HepG2 (cell line): ENCODE data around the gene USP9X. TPM values are rescaled to one million over a fixed set of nuclear protein-coding genes. Genes with fewer than 3 reads are reported as not detected.

Source experiments
- ATAC-seq: fragments of 200-7000 bp; cut with Tn5 transposase; 3 replicates; pipeline ENCODE4 v1.9.1; 2020; ENCODE audit warnings: mild to moderate bottlenecking, moderate library complexity
- BruUV-seq: library from RNA; stranded (reverse); fragments of 400-500 nt; replicated peaks from 2 replicates; lab custom pipeline; 2021; lab: Mats Ljungman, UMichigan
- CTCF ChIA-PET: fragments of 300-600 bp; formaldehyde crosslinking; extraction: SDS; loops from one replicate; lab custom pipeline; 2021; ENCODE audit warnings: low total read pairs, inconsistent platforms, low intra/inter-chr PET ratio; lab: Yijun Ruan, JAX
- POLR2A ChIA-PET: fragments of 350-600 bp; sonication (Branson Sonifier 250); formaldehyde crosslinking; loops from one replicate; lab custom pipeline; 2020; ENCODE audit warnings: antibody characterized with exemption, inconsistent platforms; lab: Yijun Ruan, JAX
- DNase-seq: peaks from one replicate; pipeline ENCODE4 v3.0.0-alpha.2; 2015; ENCODE audit warnings: low spot score
- FAIRE-seq: peaks from 3 replicates; lab custom pipeline; 2011; peaks lifted over from hg19 to GRCh38; lab: Jason Lieb, UNC
- H2AFZ ChIP-seq: one replicate; pipeline ENCODE4 v1.6.1; 2011; ENCODE audit warnings: low read length, inconsistent platforms
- H3K27ac ChIP-seq: fragments of 300-600 bp; 3 replicates; pipeline ENCODE4 v1.8.0; 2011; ENCODE audit warnings: mixed run types, mild to moderate bottlenecking, mixed read lengths, low read length, inconsistent platforms; ENCODE audit not compliant: insufficient read depth; ENCODE audit errors: extremely low read length
- H3K27me3 ChIP-seq, 2 experiments: fragments of 200-600 bp in 1 of 2; 2 replicates in 1 of 2; 3 replicates in 1 of 2; pipeline versions ENCODE4 v1.6.0 to v1.8.0; 2011; ENCODE audit warnings: low read length in 2 of 2, mild to moderate bottlenecking in 2 of 2, moderate library complexity in 2 of 2, inconsistent platforms in 1 of 2; ENCODE audit not compliant: insufficient read depth in 2 of 2, control insufficient read depth in 1 of 2
- H3K36me3 ChIP-seq, 2 experiments: fragments of 200-600 bp in 1 of 2; replicated peaks in 1 of 2; 2 replicates in 1 of 2; 3 replicates in 1 of 2; pipeline versions ENCODE4 v1.5.1 to v1.8.0; 2011; ENCODE audit warnings: low read length in 2 of 2, inconsistent platforms in 1 of 2; ENCODE audit not compliant: insufficient read depth in 2 of 2, control insufficient read depth in 1 of 2
- H3K4me1 ChIP-seq: 2 replicates; pipeline ENCODE4 v1.5.1; 2012; ENCODE audit warnings: low read length, inconsistent platforms; ENCODE audit not compliant: insufficient read depth
- H3K4me2 ChIP-seq: 2 replicates; pipeline ENCODE4 v1.6.0; 2011; ENCODE audit warnings: low read depth, low read length, inconsistent platforms
- H3K4me3 ChIP-seq, 3 experiments: fragments of 200-600 bp in 1 of 3; sonication (generic), shearing (Covaris generic) in 1 of 3; replicated peaks in 1 of 3; 2 replicates each; pipeline ENCODE4 v1.5.1; 2011 to 2016; ENCODE audit warnings: low read length in 3 of 3, inconsistent platforms in 2 of 3, low read depth in 2 of 3, mild to moderate bottlenecking in 2 of 3, control low read depth in 1 of 3, mixed read lengths in 1 of 3; ENCODE audit not compliant: insufficient read depth in 1 of 3
- H3K79me2 ChIP-seq: one replicate; pipeline ENCODE4 v1.6.1; 2011; ENCODE audit warnings: low read length, inconsistent platforms; ENCODE audit not compliant: insufficient read depth
- H3K9ac ChIP-seq: 2 replicates; pipeline ENCODE4 v1.6.0; 2011; ENCODE audit warnings: mild to moderate bottlenecking, low read depth, low read length, inconsistent platforms; ENCODE audit not compliant: insufficient read depth
- H3K9me3 ChIP-seq: 2 replicates; pipeline ENCODE4 v1.5.1; 2012; ENCODE audit warnings: mild to moderate bottlenecking, low read length
- H4K20me1 ChIP-seq: 2 replicates; pipeline ENCODE4 v1.6.0; 2011; ENCODE audit warnings: inconsistent platforms, mild to moderate bottlenecking, low read length, moderate library complexity; ENCODE audit not compliant: insufficient read depth
- ARHGAP35 ChIP-seq: sonication (generic); formaldehyde crosslinking; IDR thresholded peaks from 2 replicates; pipeline ENCODE4 v1.9.0; 2022; ENCODE audit warnings: mild to moderate bottlenecking, inconsistent platforms, moderate library complexity, missing genetic modification reagents, borderline replicate concordance
- MAFG ChIP-seq: sonication (generic); formaldehyde crosslinking; IDR thresholded peaks from 2 replicates; pipeline ENCODE4 v1.5.1; 2020; ENCODE audit warnings: mild to moderate bottlenecking, missing genetic modification reagents
- MIER2 ChIP-seq: IDR thresholded peaks from 2 replicates; pipeline ENCODE4 v1.6.1; 2016; ENCODE audit warnings: missing biosample characterization, missing genetic modification reagents
- PAX8 ChIP-seq: sonication (generic); formaldehyde crosslinking; IDR thresholded peaks from 2 replicates; pipeline ENCODE4 v1.8.0; 2022; ENCODE audit warnings: mild to moderate bottlenecking, missing genetic modification reagents, borderline replicate concordance
- ZC3H4 ChIP-seq: sonication (generic); formaldehyde crosslinking; IDR thresholded peaks from 2 replicates; pipeline ENCODE4 v1.4.0; 2020; ENCODE audit warnings: missing genetic modification reagents, borderline replicate concordance
- ZNF256 ChIP-seq: sonication (generic); formaldehyde crosslinking; conservative IDR thresholded peaks from 2 replicates; pipeline ENCODE4 v1.4.0; 2020; ENCODE audit warnings: missing genetic modification reagents
- ZNF367 ChIP-seq: sonication (generic); formaldehyde crosslinking; IDR thresholded peaks from 2 replicates; pipeline ENCODE4 v1.4.0; 2020; ENCODE audit warnings: missing genetic modification reagents, borderline replicate concordance
- ZNF577 ChIP-seq: sonication (generic); formaldehyde crosslinking; IDR thresholded peaks from 2 replicates; pipeline ENCODE4 v1.4.0; 2020; ENCODE audit warnings: mild to moderate bottlenecking, low read depth, missing genetic modification reagents, borderline replicate concordance
- ZNF720 ChIP-seq: sonication (generic); formaldehyde crosslinking; IDR thresholded peaks from 2 replicates; pipeline ENCODE4 v1.4.0; 2020; ENCODE audit warnings: missing genetic modification reagents
- WGBS: methylation state at CpG from one replicate; pipeline ENCODE4 v1.1.6; 2017; ENCODE audit warnings: low lambda C conversion rate; 5-methylcytosine and 5-hydroxymethylcytosine counted together
- in situ Hi-C: cut with HindIII; loops from 2 replicates; pipeline ENCODE4 v1.10.0; 2017; ENCODE audit warnings: low pct_unique_long_range_greater_than_20kb; ENCODE audit not compliant: extremely low pct_ligation_motif_present
- intact Hi-C: fragments of 100-400 bp; cut with micrococcal nuclease; formaldehyde crosslinking; loops from one replicate; pipeline ENCODE4 v1.10.0; 2022; ENCODE audit not compliant: unreplicated experiment
- polyA plus RNA-seq, 8 experiments: library from polyadenylated mRNA; depleted of rRNA in 3 of 8; stranded (reverse) in 7 of 8; unstranded in 1 of 8; fragments of >200 nt; fragmentation: Illumina TruSeq in 4 of 8; extraction: Trizol in 4 of 8; gene quantifications; 2 replicates each; pipeline versions ENCODE4 v1.2.1 to v1.2.3, GENCODE V29; 2011 to 2016; ENCODE audit warnings: low read depth in 4 of 8, missing spikeins in 1 of 8, mixed read lengths in 1 of 8; ENCODE audit not compliant: insufficient read depth in 1 of 8
- total RNA-seq, 5 experiments: library from RNA; depleted of rRNA; stranded (reverse); fragments of >200 nt; fragmentation: Illumina TruSeq; extraction: Trizol; gene quantifications; 2 replicates each; pipeline ENCODE4 v1.2.3, GENCODE V29; 2016; ENCODE audit warnings: low read depth in 1 of 5
- TF ChIP-seq, protein P1 (sequence below): sonication (generic); formaldehyde crosslinking; IDR thresholded peaks from 2 replicates; pipeline ENCODE4 v1.8.0; 2022; ENCODE audit warnings: mild to moderate bottlenecking, missing genetic modification reagents, borderline replicate concordance

Gene USP9X
- total and polyA plus RNA-seq, 2 of the 13 experiments (the other 11 are each of a cell fraction or from before 2014, with no cell fraction given), result 22.2 to 40.5 TPM

DNA sequence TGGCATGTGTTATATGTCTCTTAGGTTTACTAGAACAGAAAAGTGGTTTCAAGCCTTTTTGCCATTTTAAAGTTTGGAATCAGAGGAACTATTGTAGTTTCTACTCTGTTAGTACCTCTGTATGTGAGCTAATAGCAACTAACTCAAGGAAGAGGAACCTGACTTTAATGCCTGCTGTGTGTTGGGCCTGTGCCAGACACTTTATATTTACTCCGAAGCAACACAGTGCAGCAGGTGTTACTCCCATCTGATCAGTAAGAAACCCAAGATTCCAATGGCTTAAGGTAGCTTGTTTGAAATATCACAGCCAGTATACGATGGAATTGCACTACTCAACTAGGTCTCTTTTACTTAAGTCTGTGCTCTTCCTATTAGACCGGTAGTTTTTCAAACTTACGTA is 79.2 kb downstream of the USP9X start:
- H3K9me3 ChIP-seq, result no peaks in the 10 kb centered on the region
- TF ChIP-seq PAX8 (CRISPR knock-in tag) (no peak), ZNF577 (CRISPR knock-in tag) (no peak)
- TF ChIP-seq, all 625 proteins: peak for 0
- FAIRE-seq, result no peak
- no peak for DNase-seq
- Histone ChIP-seq H4K20me1 (no peaks in the 10 kb centered on the region), H3K36me3 (peaks cover 0 to 19% of the 10 kb centered on the region in 2 experiments; a peak in 3 of 5 replicates), H3K27me3 (no peaks in the 10 kb centered on the region), H3K4me2 (no peak overlapping the region), H3K9ac (no peak overlapping the region), H3K27ac (no peak overlapping the region), H3K4me1 (no peaks in the 10 kb centered on the region), H3K79me2 (no peaks in the 10 kb centered on the region), H2AFZ (no peak overlapping the region), H3K4me3 (no peak overlapping the region)
- intact Hi-C loops (no loop called here), in situ Hi-C loops (no loop called here)
- ChIA-PET POLR2A (no interaction called here), CTCF (no interaction called here)
- no TSS peak for BruUV-seq
- WGBS, result 100% methylated on average over 4 of the region's 4 CpGs
- no peak for ATAC-seq

DNA sequence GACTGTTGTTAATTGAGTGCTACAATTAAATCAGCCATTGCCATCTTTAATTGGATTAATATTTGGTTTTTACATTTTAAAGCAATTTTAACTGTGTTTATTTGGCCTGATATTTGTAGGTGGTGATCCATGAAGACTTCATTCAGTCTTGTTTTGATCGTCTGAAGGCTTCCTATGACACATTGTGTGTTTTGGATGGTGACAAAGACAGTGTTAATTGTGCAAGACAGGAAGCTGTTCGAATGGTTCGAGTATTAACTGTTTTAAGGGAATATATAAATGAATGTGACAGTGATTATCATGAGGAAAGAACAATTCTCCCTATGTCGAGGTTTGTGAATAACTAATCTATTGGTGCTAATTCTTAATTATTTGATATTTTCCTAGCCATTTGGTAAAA is 82.6 kb downstream of the USP9X start:
- Histone ChIP-seq H3K27me3 (no peaks in the 10 kb centered on the region), H3K36me3 (peaks cover 0 to 37% of the 10 kb centered on the region in 2 experiments; a peak in 4 of 5 replicates), H3K27ac (no peak overlapping the region), H2AFZ (no peak overlapping the region), H3K9ac (no peak overlapping the region), H4K20me1 (no peaks in the 10 kb centered on the region), H3K4me1 (no peaks in the 10 kb centered on the region), H3K4me3 (no peak overlapping the region), H3K79me2 (no peaks in the 10 kb centered on the region), H3K9me3 (no peaks in the 10 kb centered on the region), H3K4me2 (no peak overlapping the region)
- WGBS, result 79% methylated on average over 4 of the region's 4 CpGs
- ChIA-PET POLR2A (no interaction called here), CTCF (no interaction called here)
- TF ChIP-seq ZNF720 (CRISPR knock-in tag), result no peak
- no peak for TF ChIP-seq ZC3H4 (CRISPR knock-in tag)
- TF ChIP-seq ZNF367, result no peak
- no peak for TF ChIP-seq ZNF256 (CRISPR knock-in tag)
- no peak for TF ChIP-seq MAFG (CRISPR knock-in tag)
- TF ChIP-seq, protein P1, sequence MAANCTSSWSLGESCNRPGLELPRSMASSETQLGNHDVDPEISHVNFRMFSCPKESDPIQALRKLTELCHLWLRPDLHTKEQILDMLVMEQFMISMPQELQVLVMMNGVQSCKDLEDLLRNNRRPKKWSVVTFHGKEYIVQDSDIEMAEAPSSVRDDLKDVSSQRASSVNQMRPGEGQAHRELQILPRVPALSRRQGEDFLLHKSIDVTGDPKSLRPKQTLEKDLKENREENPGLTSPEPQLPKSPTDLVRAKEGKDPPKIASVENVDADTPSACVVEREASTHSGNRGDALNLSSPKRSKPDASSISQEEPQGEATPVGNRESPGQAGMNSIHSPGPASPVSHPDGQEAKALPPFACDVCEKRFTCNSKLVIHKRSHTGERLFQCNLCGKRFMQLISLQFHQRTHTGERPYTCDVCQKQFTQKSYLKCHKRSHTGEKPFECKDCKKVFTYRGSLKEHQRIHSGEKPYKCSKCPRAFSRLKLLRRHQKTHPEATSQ (CRISPR knock-in tag), result no peak
- no peak for TF ChIP-seq MIER2 (CRISPR knock-in tag)
- no peak for TF ChIP-seq ARHGAP35 (CRISPR knock-in tag)
- DNase-seq (no peak), FAIRE-seq (no peak), ATAC-seq (no peak)
- intact Hi-C loops (no loop called here), in situ Hi-C loops (no loop called here)
- BruUV-seq, result no TSS peak
